ENCODE data around the gene FUT4.
"Not testable (repeated sequence)": the region's sequence is repeated elsewhere in the genome, so short reads cannot be mapped to it uniquely, and the experiment has no call there.

Gene FUT4

GRCh38 chr11:94555752-94556329 is 12.1 kb downstream of the FUT4 start:
- not testable (repeated sequence) for H2BK5ac ChIP-seq (ENCODE audit: low read length); H3K4ac ChIP-seq (ENCODE audit: low read depth, low read length); H2BK120ac ChIP-seq (ENCODE audit: low read depth, low read length); H3K36me3 ChIP-seq (ENCODE audit: control insufficient read depth, insufficient read depth, low read length); H3K18ac ChIP-seq (ENCODE audit: low read length); H3K56ac ChIP-seq (ENCODE audit: low read length); H4K5ac ChIP-seq (ENCODE audit: low read length); H3K27ac ChIP-seq (ENCODE audit: low read depth, low read length); H3K79me1 ChIP-seq (ENCODE audit: low read length); H3K79me2 ChIP-seq (ENCODE audit: control insufficient read depth, insufficient read depth, low read length); H3K23ac ChIP-seq (ENCODE audit: low read length); H4K8ac ChIP-seq (ENCODE audit: low read depth, low read length); H2AK5ac ChIP-seq (ENCODE audit: low read length); H3K4me2 ChIP-seq (ENCODE audit: low read length); H3K4me3 ChIP-seq (ENCODE audit: low read length); H2BK15ac ChIP-seq (replicated peaks; ENCODE audit: low read depth); DNase-seq; H3K27me3 ChIP-seq (ENCODE audit: insufficient read depth, low read length, poor library complexity); H3K9ac ChIP-seq (ENCODE audit: low read length); H3K4me1 ChIP-seq (ENCODE audit: control insufficient read depth, low read depth, low read length)
- no CpG with 5 or more reads among the region's 8 CpGs for WGBS (ENCODE audit: extremely low coverage, insufficient coverage, low lambda C conversion rate)

GRCh38 chr11:94557421-94557820 is 13.7 kb downstream of the FUT4 start:
- Histone ChIP-seq H3K18ac (ENCODE audit: low read length) (no peak overlapping the region), H3K79me2 (ENCODE audit: control insufficient read depth, insufficient read depth, low read length) (no peaks in the 10 kb centered on the region), H3K27ac (ENCODE audit: low read depth, low read length) (no peak overlapping the region), H3K9ac (ENCODE audit: low read length) (no peak overlapping the region), H2AK5ac (ENCODE audit: low read length) (no peak overlapping the region), H3K79me1 (ENCODE audit: low read length) (no peaks in the 10 kb centered on the region), H3K4me3 (ENCODE audit: low read length) (no peak overlapping the region), H3K4ac (ENCODE audit: low read depth, low read length) (no peak overlapping the region), H2BK5ac (ENCODE audit: low read length) (no peak overlapping the region), H3K56ac (ENCODE audit: low read length) (no peak overlapping the region), H3K36me3 (ENCODE audit: control insufficient read depth, insufficient read depth, low read length) (no peaks in the 10 kb centered on the region), H3K23ac (ENCODE audit: low read length) (no peak overlapping the region), H4K8ac (ENCODE audit: low read depth, low read length) (no peak overlapping the region), H3K4me2 (ENCODE audit: low read length) (no peak overlapping the region), H3K4me1 (ENCODE audit: control insufficient read depth, low read depth, low read length) (no peaks in the 10 kb centered on the region), H4K5ac (ENCODE audit: low read length) (no peak overlapping the region), H2BK120ac (ENCODE audit: low read depth, low read length) (no peak overlapping the region), H3K27me3 (ENCODE audit: insufficient read depth, low read length, poor library complexity) (no peaks in the 10 kb centered on the region), H2BK15ac (replicated peaks; ENCODE audit: low read depth) (no peak overlapping the region)
- no peak for DNase-seq

DNA sequence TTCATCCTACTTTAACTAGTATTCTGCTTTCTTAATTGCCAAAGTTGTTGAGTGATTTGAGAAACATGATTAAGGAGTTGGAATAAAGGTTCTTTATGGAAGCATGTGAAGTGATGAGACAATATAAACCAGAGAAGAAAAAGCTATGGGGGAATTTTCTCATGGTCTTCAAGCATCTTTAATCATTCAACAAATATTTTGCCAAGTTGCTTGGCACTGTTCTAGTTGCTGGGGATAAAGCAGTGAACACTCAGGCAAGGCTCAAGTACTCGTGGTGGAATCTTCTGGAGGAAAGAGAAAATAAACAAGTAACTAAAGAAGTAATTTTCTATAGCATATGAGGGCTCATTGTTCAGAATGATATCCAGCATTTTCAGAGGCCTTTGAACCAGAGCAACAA is 14.3 kb downstream of the FUT4 start:
- Histone ChIP-seq H3K27me3 (ENCODE audit: insufficient read depth, low read length, poor library complexity) (no peaks in the 10 kb centered on the region), H2AK5ac (ENCODE audit: low read length) (no peak overlapping the region), H3K23ac (ENCODE audit: low read length) (no peak overlapping the region), H2BK15ac (replicated peaks; ENCODE audit: low read depth) (no peak overlapping the region), H2BK120ac (ENCODE audit: low read depth, low read length) (no peak overlapping the region), H3K79me2 (ENCODE audit: control insufficient read depth, insufficient read depth, low read length) (no peaks in the 10 kb centered on the region), H3K4me2 (ENCODE audit: low read length) (no peak overlapping the region), H3K36me3 (ENCODE audit: control insufficient read depth, insufficient read depth, low read length) (no peaks in the 10 kb centered on the region), H4K5ac (ENCODE audit: low read length) (no peak overlapping the region), H3K79me1 (ENCODE audit: low read length) (no peaks in the 10 kb centered on the region), H3K18ac (ENCODE audit: low read length) (no peak overlapping the region), H4K8ac (ENCODE audit: low read depth, low read length) (no peak overlapping the region), H3K56ac (ENCODE audit: low read length) (no peak overlapping the region), H3K9ac (ENCODE audit: low read length) (no peak overlapping the region), H3K4ac (ENCODE audit: low read depth, low read length) (no peak overlapping the region), H3K4me1 (ENCODE audit: control insufficient read depth, low read depth, low read length) (no peaks in the 10 kb centered on the region), H2BK5ac (ENCODE audit: low read length) (no peak overlapping the region), H3K27ac (ENCODE audit: low read depth, low read length) (no peak overlapping the region), H3K4me3 (ENCODE audit: low read length) (no peak overlapping the region)
- WGBS (ENCODE audit: extremely low coverage, insufficient coverage, low lambda C conversion rate), result no CpG with 5 or more reads among the region's 1 CpG
- no peak for DNase-seq

GRCh38 chr11:94558468-94558867 is 14.7 kb downstream of the FUT4 start:
- no peaks in the 10 kb centered on the region for H3K4me1 ChIP-seq (ENCODE audit: control insufficient read depth, low read depth, low read length)
- H3K79me2 ChIP-seq (ENCODE audit: control insufficient read depth, insufficient read depth, low read length), result no peaks in the 10 kb centered on the region
- H3K18ac ChIP-seq (ENCODE audit: low read length), result no peak overlapping the region
- H3K9ac ChIP-seq (ENCODE audit: low read length), result no peak overlapping the region
- no peaks in the 10 kb centered on the region for H3K27me3 ChIP-seq (ENCODE audit: insufficient read depth, low read length, poor library complexity)
- no peak overlapping the region for H4K5ac ChIP-seq (ENCODE audit: low read length)
- H3K23ac ChIP-seq (ENCODE audit: low read length), result no peak overlapping the region
- WGBS (ENCODE audit: extremely low coverage, insufficient coverage, low lambda C conversion rate), result no CpG with 5 or more reads among the region's 1 CpG
- H2BK15ac ChIP-seq (replicated peaks; ENCODE audit: low read depth), result no peak overlapping the region
- no peak overlapping the region for H2AK5ac ChIP-seq (ENCODE audit: low read length)
- H3K36me3 ChIP-seq (ENCODE audit: control insufficient read depth, insufficient read depth, low read length), result no peaks in the 10 kb centered on the region
- H3K56ac ChIP-seq (ENCODE audit: low read length), result no peak overlapping the region
- H2BK5ac ChIP-seq (ENCODE audit: low read length), result no peak overlapping the region
- no peaks in the 10 kb centered on the region for H3K79me1 ChIP-seq (ENCODE audit: low read length)
- no peak overlapping the region for H2BK120ac ChIP-seq (ENCODE audit: low read depth, low read length)
- no peak overlapping the region for H3K4me3 ChIP-seq (ENCODE audit: low read length)
- no peak overlapping the region for H4K8ac ChIP-seq (ENCODE audit: low read depth, low read length)
- no peak overlapping the region for H3K4me2 ChIP-seq (ENCODE audit: low read length)
- H3K27ac ChIP-seq (ENCODE audit: low read depth, low read length), result no peak overlapping the region
- no peak for DNase-seq
- no peak overlapping the region for H3K4ac ChIP-seq (ENCODE audit: low read depth, low read length)

DNA sequence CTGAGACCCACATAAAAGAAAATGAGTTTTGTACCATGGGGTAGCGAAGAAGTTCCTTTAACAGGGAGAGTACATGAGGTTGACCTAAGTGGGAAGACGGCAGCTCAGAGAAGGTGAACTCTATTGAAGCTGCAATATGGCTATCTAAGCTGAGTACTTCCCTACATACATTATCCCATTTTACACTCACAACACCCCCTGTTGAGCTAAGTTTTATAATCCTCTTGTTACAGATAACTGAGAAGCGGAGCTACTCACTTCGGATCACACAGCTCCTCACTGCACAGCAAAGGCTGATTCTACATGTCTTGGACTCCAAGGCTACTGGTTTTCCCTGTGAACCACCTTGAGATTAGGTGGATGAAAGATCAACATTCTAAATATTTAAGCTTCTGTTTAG is 15.2 kb downstream of the FUT4 start:
- Histone ChIP-seq H3K27ac (ENCODE audit: low read depth, low read length) (no peak overlapping the region), H3K4me3 (ENCODE audit: low read length) (no peak overlapping the region), H3K4me2 (ENCODE audit: low read length) (no peak overlapping the region), H3K23ac (ENCODE audit: low read length) (no peak overlapping the region), H2AK5ac (ENCODE audit: low read length) (no peak overlapping the region), H3K36me3 (ENCODE audit: control insufficient read depth, insufficient read depth, low read length) (no peaks in the 10 kb centered on the region), H3K4me1 (ENCODE audit: control insufficient read depth, low read depth, low read length) (no peaks in the 10 kb centered on the region), H4K8ac (ENCODE audit: low read depth, low read length) (no peak overlapping the region), H3K4ac (ENCODE audit: low read depth, low read length) (no peak overlapping the region), H3K56ac (ENCODE audit: low read length) (no peak overlapping the region), H3K18ac (ENCODE audit: low read length) (no peak overlapping the region), H3K79me1 (ENCODE audit: low read length) (no peaks in the 10 kb centered on the region), H3K27me3 (ENCODE audit: insufficient read depth, low read length, poor library complexity) (no peaks in the 10 kb centered on the region), H2BK15ac (replicated peaks; ENCODE audit: low read depth) (no peak overlapping the region), H2BK120ac (ENCODE audit: low read depth, low read length) (no peak overlapping the region), H4K5ac (ENCODE audit: low read length) (no peak overlapping the region), H2BK5ac (ENCODE audit: low read length) (no peak overlapping the region), H3K79me2 (ENCODE audit: control insufficient read depth, insufficient read depth, low read length) (no peaks in the 10 kb centered on the region), H3K9ac (ENCODE audit: low read length) (no peak overlapping the region)
- no CpG with 5 or more reads among the region's 4 CpGs for WGBS (ENCODE audit: extremely low coverage, insufficient coverage, low lambda C conversion rate)
- no peak for DNase-seq

DNA sequence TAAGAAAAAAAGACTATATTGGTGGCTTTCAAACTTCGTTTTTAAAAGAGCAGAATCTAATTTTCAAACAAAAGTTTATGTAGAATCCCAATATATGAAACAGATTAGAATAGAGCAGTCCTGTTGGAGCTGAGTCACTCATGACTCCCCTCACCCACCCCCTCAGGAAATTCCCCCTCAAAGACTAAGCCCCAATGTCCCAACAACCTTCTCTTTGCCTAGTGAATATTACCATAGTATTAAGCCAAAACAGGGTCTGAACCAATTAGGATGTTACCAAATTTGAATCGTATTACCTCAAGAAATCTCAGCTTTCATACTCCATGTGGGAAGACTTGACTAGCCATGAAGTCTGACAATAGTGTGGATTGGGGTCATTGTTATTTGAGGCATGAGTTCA is 15.6 kb downstream of the FUT4 start:
- no peaks in the 10 kb centered on the region for H3K36me3 ChIP-seq (ENCODE audit: control insufficient read depth, insufficient read depth, low read length)
- H2BK5ac ChIP-seq (ENCODE audit: low read length), result no peak overlapping the region
- no peaks in the 10 kb centered on the region for H3K27me3 ChIP-seq (ENCODE audit: insufficient read depth, low read length, poor library complexity)
- no peak overlapping the region for H3K27ac ChIP-seq (ENCODE audit: low read depth, low read length)
- WGBS (ENCODE audit: extremely low coverage, insufficient coverage, low lambda C conversion rate), result no CpG with 5 or more reads among the region's 2 CpGs
- no peak overlapping the region for H3K56ac ChIP-seq (ENCODE audit: low read length)
- no peaks in the 10 kb centered on the region for H3K79me1 ChIP-seq (ENCODE audit: low read length)
- no peak overlapping the region for H2BK120ac ChIP-seq (ENCODE audit: low read depth, low read length)
- no peak overlapping the region for H4K5ac ChIP-seq (ENCODE audit: low read length)
- no peak overlapping the region for H3K9ac ChIP-seq (ENCODE audit: low read length)
- H2AK5ac ChIP-seq (ENCODE audit: low read length), result no peak overlapping the region
- no peak overlapping the region for H3K4me2 ChIP-seq (ENCODE audit: low read length)
- no peak overlapping the region for H4K8ac ChIP-seq (ENCODE audit: low read depth, low read length)
- no peak overlapping the region for H3K23ac ChIP-seq (ENCODE audit: low read length)
- H2BK15ac ChIP-seq (replicated peaks; ENCODE audit: low read depth), result no peak overlapping the region
- no peaks in the 10 kb centered on the region for H3K4me1 ChIP-seq (ENCODE audit: control insufficient read depth, low read depth, low read length)
- H3K4me3 ChIP-seq (ENCODE audit: low read length), result no peak overlapping the region
- no peak for DNase-seq
- no peak overlapping the region for H3K4ac ChIP-seq (ENCODE audit: low read depth, low read length)
- no peaks in the 10 kb centered on the region for H3K79me2 ChIP-seq (ENCODE audit: control insufficient read depth, insufficient read depth, low read length)
- no peak overlapping the region for H3K18ac ChIP-seq (ENCODE audit: low read length)

All from mesendoderm (in vitro differentiated cells).